Karpas-422 (cell line): ENCODE measurements around the gene RAB22A. TPM values are rescaled to one million over a fixed set of nuclear protein-coding genes. Genes with fewer than 3 reads are reported as not detected.

Experiments used
- DNase-seq: peaks from one replicate; pipeline ENCODE4 v3.0.0-alpha.2; 2015
- H2AFZ ChIP-seq: fragments of 200-600 bp; sonication (generic); 2 replicates; pipeline ENCODE4 v1.6.1; 2014; ENCODE audit warnings: antibody characterized with exemption, low read length, mixed read lengths
- H3K27ac ChIP-seq: fragments of 200-600 bp; sonication (generic); 2 replicates; pipeline ENCODE4 v1.5.1; 2014; ENCODE audit warnings: mild to moderate bottlenecking, low read length, moderate library complexity
- H3K27me3 ChIP-seq: fragments of 200-600 bp; sonication (generic); 2 replicates; pipeline ENCODE4 v1.6.1; 2014; ENCODE audit warnings: low read length, mixed read lengths
- H3K36me3 ChIP-seq: fragments of 200-600 bp; sonication (generic); 2 replicates; pipeline ENCODE4 v1.6.1; 2014; ENCODE audit warnings: low read length, mixed read lengths; ENCODE audit not compliant: insufficient read depth
- H3K4me1 ChIP-seq: fragments of 200-600 bp; sonication (generic); 2 replicates; pipeline ENCODE4 v1.6.1; 2014; ENCODE audit warnings: mild to moderate bottlenecking, low read length, mixed read lengths
- H3K4me2 ChIP-seq: fragments of 200-600 bp; sonication (generic); 2 replicates; pipeline ENCODE4 v1.6.1; 2014; ENCODE audit warnings: low read length, low read depth, mild to moderate bottlenecking; ENCODE audit not compliant: poor library complexity, severe bottlenecking
- H3K4me3 ChIP-seq: fragments of 200-600 bp; sonication (generic); 2 replicates; pipeline ENCODE4 v1.5.1; 2014; ENCODE audit warnings: mild to moderate bottlenecking, antibody characterized with exemption, low read length, mixed read lengths
- H3K79me2 ChIP-seq: fragments of 200-600 bp; sonication (generic); 2 replicates; pipeline ENCODE4 v1.6.1; 2014; ENCODE audit warnings: mild to moderate bottlenecking, low read length, mixed read lengths
- H3K9ac ChIP-seq: fragments of 200-600 bp; sonication (generic); 2 replicates; pipeline ENCODE4 v1.6.0; 2014; ENCODE audit warnings: low read length
- H3K9me2 ChIP-seq: fragments of 200-600 bp; sonication (generic), shearing (Covaris generic); replicated peaks from 2 replicates; pipeline ENCODE4 v1.6.0; 2014; ENCODE audit warnings: mild to moderate bottlenecking, low read length, moderate library complexity; ENCODE audit not compliant: insufficient read depth
- H3K9me3 ChIP-seq: fragments of 300-700, 200-600 bp; sonication (generic); 2 replicates; pipeline ENCODE4 v1.6.1; 2014; ENCODE audit warnings: low read length, mixed read lengths
- H4K20me1 ChIP-seq: fragments of 200-600 bp; sonication (generic); 2 replicates; pipeline ENCODE4 v1.6.1; 2014; ENCODE audit warnings: mild to moderate bottlenecking, antibody characterized with exemption, low read length, low read depth; ENCODE audit not compliant: insufficient read depth
- total RNA-seq: library from RNA; depleted of rRNA; stranded (reverse); fragments of >200 nt; shearing (Covaris generic); gene quantifications from 2 replicates; pipeline ENCODE4 v1.2.3, GENCODE V29; 2014; ENCODE audit warnings: low replicate concordance

RAB22A gene
- total RNA-seq, 1 experiment from 2014 or later, result 11.8 TPM

DNA sequence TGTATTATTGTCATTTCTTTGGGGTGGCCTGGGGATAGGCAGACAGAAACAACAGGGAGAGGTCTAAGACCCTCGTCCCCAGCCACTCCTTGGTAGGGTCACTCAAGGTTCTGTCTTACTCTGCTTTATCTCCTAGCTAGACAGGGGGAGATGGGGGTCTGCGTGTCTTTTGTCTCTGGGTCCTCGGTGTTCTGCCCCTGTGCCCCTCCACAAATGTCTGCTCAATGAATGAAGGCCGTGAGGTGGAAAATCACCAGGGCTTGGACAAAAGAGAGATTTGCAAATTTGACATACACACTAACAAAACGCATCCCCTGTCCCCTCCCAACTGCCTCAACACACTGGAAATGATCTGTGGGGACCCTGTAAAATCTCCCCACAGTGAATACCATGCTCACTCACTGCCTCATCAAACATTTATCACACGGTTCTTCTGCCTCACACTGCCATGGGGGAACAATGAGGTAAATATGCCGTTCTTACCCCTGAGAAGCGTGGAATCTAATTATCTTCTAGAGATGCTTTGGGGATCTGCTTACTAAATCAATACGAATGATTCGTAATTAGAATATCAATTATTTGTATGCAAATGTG is 66.3 kb downstream of the RAB22A start:
- Histone ChIP-seq H3K9me3 (peaks cover under 1% of the 10 kb centered on the region), H3K27me3 (no peaks in the 10 kb centered on the region), H3K9me2 (no peaks in the 10 kb centered on the region), H3K79me2 (no peaks in the 10 kb centered on the region), H3K9ac (no peak overlapping the region), H4K20me1 (no peaks in the 10 kb centered on the region), H2AFZ (no peak overlapping the region), H3K4me2 (no peak overlapping the region), H3K4me3 (no peak overlapping the region), H3K36me3 (no peaks in the 10 kb centered on the region), H3K27ac (no peak overlapping the region), H3K4me1 (no peaks in the 10 kb centered on the region)
- no peak for DNase-seq

DNA sequence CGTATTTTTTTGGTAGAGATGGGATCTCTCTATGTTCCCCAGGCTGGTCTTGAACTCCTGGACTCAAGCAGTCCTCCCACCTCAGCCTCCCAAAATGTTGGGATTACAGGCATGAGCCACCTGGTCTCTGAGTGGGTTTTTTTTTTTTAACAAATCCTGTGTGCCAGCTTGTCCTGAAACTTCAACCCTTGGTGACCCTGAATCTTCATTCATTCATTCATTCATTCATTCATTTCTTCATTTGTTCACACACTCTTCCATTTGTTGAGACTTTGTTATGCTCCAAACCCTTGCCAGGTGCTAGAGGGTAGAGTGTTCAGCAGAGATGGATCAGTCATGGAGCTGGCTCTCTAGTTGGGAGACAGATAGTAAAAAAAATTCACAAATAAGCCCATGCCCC is 67.5 kb downstream of the RAB22A start:
- H3K36me3 ChIP-seq, result 0 out of 2 replicates have a peak, but pooled peaks cover 3% of the 10 kb centered on the region
- no peaks in the 10 kb centered on the region for H4K20me1 ChIP-seq
- H3K4me1 ChIP-seq, result no peaks in the 10 kb centered on the region
- H3K27ac ChIP-seq, result no peak overlapping the region
- H3K79me2 ChIP-seq, result no peaks in the 10 kb centered on the region
- no peak overlapping the region for H3K4me2 ChIP-seq
- H3K9me3 ChIP-seq, result peaks cover 7% of the 10 kb centered on the region
- no peak overlapping the region for H3K4me3 ChIP-seq
- no peak overlapping the region for H3K9ac ChIP-seq
- no peaks in the 10 kb centered on the region for H3K27me3 ChIP-seq
- H2AFZ ChIP-seq, result no peak overlapping the region
- H3K9me2 ChIP-seq, result no peaks in the 10 kb centered on the region
- no peak for DNase-seq

DNA sequence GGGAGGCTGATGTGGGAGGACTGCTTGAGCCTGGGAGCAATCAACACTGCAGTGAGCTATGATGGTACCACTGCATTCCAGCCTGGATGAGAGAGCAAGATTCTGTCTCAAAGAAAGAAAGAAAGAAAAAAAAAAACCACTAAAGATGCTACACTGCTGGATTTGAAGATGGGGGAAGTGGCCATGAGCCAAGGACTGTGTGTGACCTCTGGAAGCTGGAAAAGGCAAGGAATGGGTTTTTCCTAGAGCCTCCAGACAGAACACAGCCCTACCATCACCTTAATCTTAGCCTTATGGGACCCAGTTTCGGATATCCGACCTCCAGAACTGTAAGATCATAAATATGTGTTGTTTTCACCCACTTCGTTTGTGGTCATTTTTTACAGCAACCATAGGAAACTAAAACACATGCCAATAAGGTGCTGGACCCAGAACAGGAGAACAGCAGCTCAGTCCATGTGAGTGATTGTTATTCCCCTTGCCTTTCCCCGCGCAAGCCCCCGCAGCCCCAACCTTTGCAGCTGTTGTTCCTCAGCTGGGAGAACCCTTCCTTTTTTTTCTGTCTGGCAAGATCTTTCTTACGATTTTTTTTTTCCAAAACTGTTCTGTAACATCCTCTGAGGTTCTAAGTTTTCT is 68.4 kb downstream of the RAB22A start:
- Histone ChIP-seq H3K4me1 (no peaks in the 10 kb centered on the region), H3K27me3 (no peaks in the 10 kb centered on the region), H3K4me3 (no peak overlapping the region), H3K9me2 (no peaks in the 10 kb centered on the region), H3K4me2 (no peak overlapping the region), H2AFZ (no peak overlapping the region), H4K20me1 (no peaks in the 10 kb centered on the region), H3K79me2 (no peaks in the 10 kb centered on the region), H3K27ac (no peak overlapping the region), H3K9ac (no peak overlapping the region), H3K9me3 (peaks cover 7% of the 10 kb centered on the region), H3K36me3 (0 out of 2 replicates have a peak, but pooled peaks cover 3% of the 10 kb centered on the region)
- no peak for DNase-seq

DNA sequence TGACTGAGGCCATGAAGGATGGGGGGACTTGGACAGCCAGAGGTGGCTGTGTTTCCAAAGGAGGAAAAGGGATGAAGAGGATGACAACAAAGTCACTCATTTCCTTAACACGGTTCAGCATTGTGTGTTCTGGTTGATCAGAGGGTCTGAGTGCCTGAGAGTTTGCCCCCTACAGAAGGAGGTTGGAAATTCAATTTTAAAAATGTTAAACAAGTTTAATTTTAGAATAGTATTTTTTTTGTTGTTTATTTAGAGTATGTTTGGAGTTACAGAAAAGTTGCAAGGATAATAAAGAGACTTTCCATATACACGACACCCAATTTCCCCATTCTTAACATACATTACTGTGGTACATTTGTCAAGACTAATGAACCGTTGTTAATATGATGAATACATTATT is 69.2 kb downstream of the RAB22A start:
- Histone ChIP-seq H3K36me3 (0 out of 2 replicates have a peak, but pooled peaks cover 3% of the 10 kb centered on the region), H3K27me3 (no peaks in the 10 kb centered on the region), H3K27ac (no peak overlapping the region), H3K79me2 (no peaks in the 10 kb centered on the region), H3K9me3 (peaks cover 7% of the 10 kb centered on the region), H3K9ac (no peak overlapping the region), H3K9me2 (no peaks in the 10 kb centered on the region), H2AFZ (no peak overlapping the region), H3K4me2 (no peak overlapping the region), H3K4me1 (no peaks in the 10 kb centered on the region), H4K20me1 (no peaks in the 10 kb centered on the region), H3K4me3 (no peak overlapping the region)
- no peak for DNase-seq

DNA sequence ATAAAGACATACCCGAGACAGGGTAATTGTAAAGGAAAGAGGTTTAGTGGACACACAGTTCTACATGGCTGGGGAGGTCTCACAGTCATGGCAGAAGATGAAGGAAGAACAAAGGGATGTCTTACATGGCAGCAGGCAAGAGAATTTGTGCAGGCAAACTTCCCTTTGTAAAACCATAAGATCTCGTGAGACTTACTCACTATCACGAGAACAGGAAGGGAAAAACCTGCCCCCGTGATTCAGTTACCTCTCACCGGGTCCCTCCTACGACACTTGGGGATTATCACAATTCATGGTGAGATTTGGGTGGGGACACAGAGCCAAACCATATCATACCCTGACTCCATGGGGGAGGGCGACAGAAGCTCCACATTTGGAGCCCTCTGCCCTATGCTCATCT is 72.1 kb downstream of the RAB22A start:
- no peaks in the 10 kb centered on the region for H3K27me3 ChIP-seq
- no peak overlapping the region for H3K4me3 ChIP-seq
- H3K36me3 ChIP-seq, result 0 out of 2 replicates have a peak, but pooled peaks cover 3% of the 10 kb centered on the region
- no peaks in the 10 kb centered on the region for H3K9me2 ChIP-seq
- no peaks in the 10 kb centered on the region for H4K20me1 ChIP-seq
- no peak for DNase-seq
- H3K9ac ChIP-seq, result no peak overlapping the region
- H3K4me1 ChIP-seq, result no peaks in the 10 kb centered on the region
- no peaks in the 10 kb centered on the region for H3K79me2 ChIP-seq
- no peak overlapping the region for H2AFZ ChIP-seq
- H3K27ac ChIP-seq, result no peak overlapping the region
- H3K4me2 ChIP-seq, result no peak overlapping the region
- peaks cover 7% of the 10 kb centered on the region for H3K9me3 ChIP-seq

DNA sequence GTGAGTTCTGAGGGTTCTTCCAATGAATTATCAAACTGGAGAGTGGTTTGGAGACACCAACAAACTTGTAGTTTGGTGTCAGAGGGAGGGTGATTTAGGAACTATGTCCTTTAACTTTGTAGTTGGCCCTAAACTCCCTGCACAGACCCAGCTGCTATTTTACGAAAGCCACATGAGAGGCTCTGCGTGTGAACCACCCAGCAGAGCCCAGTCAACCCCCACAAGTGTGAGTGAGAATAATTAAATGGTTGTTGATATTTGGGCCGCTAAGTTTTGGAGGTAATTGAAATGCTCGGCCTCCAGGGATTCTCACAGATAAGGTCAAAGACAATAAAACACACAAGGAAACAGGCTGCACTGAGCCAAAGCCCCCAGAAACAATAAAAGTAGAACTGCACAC is 72.6 kb downstream of the RAB22A start:
- Histone ChIP-seq H3K27ac (no peak overlapping the region), H3K9me2 (no peaks in the 10 kb centered on the region), H3K27me3 (no peaks in the 10 kb centered on the region), H3K4me1 (no peaks in the 10 kb centered on the region), H3K9me3 (peaks cover 7% of the 10 kb centered on the region), H2AFZ (no peak overlapping the region), H3K79me2 (no peaks in the 10 kb centered on the region), H3K9ac (no peak overlapping the region), H3K4me3 (no peak overlapping the region), H3K36me3 (0 out of 2 replicates have a peak, but pooled peaks cover 3% of the 10 kb centered on the region), H4K20me1 (no peaks in the 10 kb centered on the region), H3K4me2 (no peak overlapping the region)
- DNase-seq, result no peak

DNA sequence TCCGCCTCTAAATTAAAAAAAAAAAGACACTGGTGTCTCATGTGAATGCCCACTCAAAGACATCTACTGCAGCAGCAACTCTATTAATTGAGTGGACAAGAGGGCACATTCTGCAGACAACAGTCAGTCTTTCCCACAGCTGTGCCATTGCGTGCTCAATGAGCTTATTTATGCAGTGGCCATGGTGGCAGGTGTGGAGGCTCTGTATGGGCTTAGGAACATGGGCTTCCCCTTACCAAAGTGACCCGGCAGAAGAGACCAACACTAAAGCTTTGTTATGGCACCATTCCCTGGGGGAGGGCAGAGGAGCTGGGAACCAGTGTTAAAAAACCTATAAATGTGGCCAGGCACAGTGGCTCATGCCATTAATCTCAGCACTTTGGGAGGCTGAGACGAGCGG is 75.3 kb downstream of the RAB22A start:
- no peaks in the 10 kb centered on the region for H3K9me2 ChIP-seq
- no peak overlapping the region for H3K4me2 ChIP-seq
- H3K36me3 ChIP-seq, result 0 out of 2 replicates have a peak, but pooled peaks cover 3% of the 10 kb centered on the region
- no peak overlapping the region for H3K4me3 ChIP-seq
- peaks cover 7% of the 10 kb centered on the region for H3K79me2 ChIP-seq
- DNase-seq, result no peak
- no peak overlapping the region for H3K9ac ChIP-seq
- H3K27ac ChIP-seq, result no peak overlapping the region
- no peaks in the 10 kb centered on the region for H3K27me3 ChIP-seq
- no peak overlapping the region for H2AFZ ChIP-seq
- H3K9me3 ChIP-seq, result peaks cover 7% of the 10 kb centered on the region
- peaks cover 2% of the 10 kb centered on the region; the same call in 1 of the 2 replicates for H4K20me1 ChIP-seq
- peaks cover 7% of the 10 kb centered on the region for H3K4me1 ChIP-seq

DNA sequence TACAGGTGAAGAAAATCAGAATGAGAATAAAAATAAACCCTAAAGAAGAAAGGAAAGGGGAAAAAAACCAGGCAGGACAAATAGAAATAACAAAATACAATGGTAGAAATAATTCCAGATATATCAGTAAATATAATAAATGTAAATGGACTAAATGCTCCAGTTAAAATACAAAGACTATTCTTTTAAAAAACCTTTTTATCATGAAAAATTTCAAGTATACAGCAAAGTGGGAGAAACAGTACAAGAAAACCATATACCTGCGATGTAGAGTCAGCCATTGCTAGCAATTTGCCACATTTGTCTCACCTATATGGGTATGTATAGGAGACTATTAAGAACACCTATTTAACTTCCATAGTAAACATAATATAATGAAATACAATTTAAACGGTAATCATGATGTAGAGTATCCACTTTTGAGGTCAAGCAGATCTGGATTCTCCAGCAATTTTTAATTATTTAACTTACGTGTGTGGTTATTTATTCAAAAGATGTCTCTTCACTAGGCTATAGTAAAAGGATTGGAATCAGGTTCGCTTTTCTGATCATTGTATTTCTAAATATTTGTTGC is 78.6 kb downstream of the RAB22A start:
- Histone ChIP-seq H3K27ac (no peak overlapping the region), H3K4me3 (peak overlapping the region; percentile 47), H3K9me2 (no peaks in the 10 kb centered on the region), H3K4me2 (peak overlapping the region; percentile 67), H3K9ac (peak overlapping the region; percentile 40; the same call in 1 of the 2 replicates), H3K36me3 (peaks cover 16% of the 10 kb centered on the region; the same call in 1 of the 2 replicates), H3K27me3 (no peaks in the 10 kb centered on the region), H3K9me3 (no peaks in the 10 kb centered on the region), H3K79me2 (peaks cover 40% of the 10 kb centered on the region), H2AFZ (0 out of 2 replicates have a peak overlapping the region, but pooled peaks have one; percentile 58), H4K20me1 (peaks cover 28% of the 10 kb centered on the region), H3K4me1 (peaks cover 36% of the 10 kb centered on the region)
- no peak for DNase-seq
